LNCAP (cell line): Measurements from ENCODE around the gene SOX9.

Source experiments
- TF ChIP-seq, protein P1 (sequence below): fragments of 450-650 bp; IDR thresholded peaks from 2 replicates; pipeline ENCODE4 v1.5.1; 2017; ENCODE audit warnings: mild to moderate bottlenecking

The SOX9 gene

DNA sequence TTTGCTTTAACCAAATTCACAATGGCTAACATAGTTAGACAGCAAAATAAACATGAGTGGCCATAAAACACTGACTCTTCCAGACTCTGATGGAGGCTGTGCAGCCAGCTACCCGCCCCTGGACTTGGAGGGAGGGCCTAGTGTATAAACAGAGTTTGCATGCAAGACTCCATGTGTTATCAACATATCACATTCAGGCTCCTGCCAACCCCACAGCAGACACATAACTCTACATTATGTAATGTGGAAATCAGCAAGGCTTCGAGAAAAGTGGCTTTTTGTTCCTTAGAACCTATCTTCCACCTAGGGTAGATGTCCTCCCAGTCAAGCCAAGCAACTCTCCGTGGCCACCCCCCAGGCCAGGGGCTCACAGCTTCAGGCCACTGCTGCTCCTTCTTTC lies 19.3 kb upstream of the SOX9 start:
- TF ChIP-seq, protein P1, sequence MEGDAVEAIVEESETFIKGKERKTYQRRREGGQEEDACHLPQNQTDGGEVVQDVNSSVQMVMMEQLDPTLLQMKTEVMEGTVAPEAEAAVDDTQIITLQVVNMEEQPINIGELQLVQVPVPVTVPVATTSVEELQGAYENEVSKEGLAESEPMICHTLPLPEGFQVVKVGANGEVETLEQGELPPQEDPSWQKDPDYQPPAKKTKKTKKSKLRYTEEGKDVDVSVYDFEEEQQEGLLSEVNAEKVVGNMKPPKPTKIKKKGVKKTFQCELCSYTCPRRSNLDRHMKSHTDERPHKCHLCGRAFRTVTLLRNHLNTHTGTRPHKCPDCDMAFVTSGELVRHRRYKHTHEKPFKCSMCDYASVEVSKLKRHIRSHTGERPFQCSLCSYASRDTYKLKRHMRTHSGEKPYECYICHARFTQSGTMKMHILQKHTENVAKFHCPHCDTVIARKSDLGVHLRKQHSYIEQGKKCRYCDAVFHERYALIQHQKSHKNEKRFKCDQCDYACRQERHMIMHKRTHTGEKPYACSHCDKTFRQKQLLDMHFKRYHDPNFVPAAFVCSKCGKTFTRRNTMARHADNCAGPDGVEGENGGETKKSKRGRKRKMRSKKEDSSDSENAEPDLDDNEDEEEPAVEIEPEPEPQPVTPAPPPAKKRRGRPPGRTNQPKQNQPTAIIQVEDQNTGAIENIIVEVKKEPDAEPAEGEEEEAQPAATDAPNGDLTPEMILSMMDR: no peak

GRCh38 chr17:72102366-72102765 lies 18.5 kb upstream of the SOX9 start:
- TF ChIP-seq, protein P1: no peak

DNA sequence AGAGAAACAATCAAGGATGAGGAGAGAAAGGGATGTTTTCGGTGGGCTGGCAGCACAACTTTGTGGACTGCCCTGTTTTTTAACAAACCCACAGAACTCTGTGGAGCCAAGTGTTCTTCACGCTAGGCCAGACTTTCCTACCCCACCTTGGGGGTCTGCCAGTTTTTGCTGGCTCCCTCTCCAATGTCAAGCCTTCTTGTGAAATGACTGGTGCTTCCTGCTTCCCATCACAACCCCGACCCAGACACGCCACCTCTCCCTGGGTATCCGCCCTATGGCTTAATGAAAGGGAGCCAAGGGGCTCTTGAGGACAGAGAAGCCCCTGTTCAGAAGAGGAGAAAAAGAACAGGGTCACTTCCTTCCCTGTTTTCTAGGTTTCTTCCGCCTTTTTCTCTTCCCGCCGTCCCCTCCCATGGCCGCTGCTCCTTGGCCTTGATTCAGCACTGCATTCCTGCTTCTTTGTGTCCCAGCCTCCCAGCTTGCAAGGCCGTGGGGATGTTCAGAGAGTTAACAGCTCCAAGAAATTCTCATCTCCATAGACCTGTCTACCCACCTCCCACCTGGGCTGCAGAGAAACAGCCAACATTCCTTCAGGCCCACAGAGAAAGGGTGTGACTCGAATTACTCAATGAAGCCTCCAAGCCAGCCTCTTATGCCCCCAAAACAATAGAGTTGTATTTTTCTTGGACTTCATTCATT lies 16.5 kb upstream of the SOX9 start:
- TF ChIP-seq, protein P1: no peak

DNA sequence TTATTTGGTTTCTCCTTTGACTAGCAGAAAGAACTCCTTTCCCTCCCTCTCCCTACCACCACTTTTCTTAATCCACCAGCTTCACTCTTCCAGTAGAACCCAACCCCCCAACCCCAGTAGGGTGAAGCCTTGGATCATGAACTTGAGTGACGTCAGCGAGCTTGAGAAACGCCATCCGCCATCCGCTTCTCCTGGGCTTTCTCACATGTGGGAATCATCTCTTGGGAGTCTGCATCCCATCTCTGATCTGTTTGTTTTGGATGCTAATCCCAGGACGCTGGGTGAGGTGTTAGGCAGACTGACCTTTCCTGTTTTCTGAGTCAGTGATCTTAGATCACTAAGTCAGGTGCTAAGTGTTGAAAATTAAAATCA lies 16.0 kb upstream of the SOX9 start:
- TF ChIP-seq, protein P1: no peak

- TF ChIP-seq, protein P1: no peak
These were observed 13.7 kb upstream of the SOX9 start for GRCh38 chr17:72107100-72107499.

- TF ChIP-seq, protein P1: no peak
These were observed 10.4 kb upstream of the SOX9 start for GRCh38 chr17:72110231-72110941.

- TF ChIP-seq, protein P1: no peak
These were observed 9.9 kb upstream of the SOX9 start for GRCh38 chr17:72110942-72111318.
